Activated CD8-positive, alpha-beta memory T cell treated with anti-CD3 and anti-CD28 coated beads for 48 hours (primary cell): ENCODE results near the gene PTPA.
"Not testable (repeated sequence)": the region's sequence is repeated elsewhere in the genome, so short reads cannot be mapped to it uniquely, and the experiment has no call there.

ENCODE experiments used
- DNase-seq, 3 experiments: peaks; one replicate each; pipeline ENCODE4 v3.0.0-alpha.2; 2020; ENCODE audit warnings: low read depth in 2 of 3, low spot score in 2 of 3

The PTPA gene

DNA sequence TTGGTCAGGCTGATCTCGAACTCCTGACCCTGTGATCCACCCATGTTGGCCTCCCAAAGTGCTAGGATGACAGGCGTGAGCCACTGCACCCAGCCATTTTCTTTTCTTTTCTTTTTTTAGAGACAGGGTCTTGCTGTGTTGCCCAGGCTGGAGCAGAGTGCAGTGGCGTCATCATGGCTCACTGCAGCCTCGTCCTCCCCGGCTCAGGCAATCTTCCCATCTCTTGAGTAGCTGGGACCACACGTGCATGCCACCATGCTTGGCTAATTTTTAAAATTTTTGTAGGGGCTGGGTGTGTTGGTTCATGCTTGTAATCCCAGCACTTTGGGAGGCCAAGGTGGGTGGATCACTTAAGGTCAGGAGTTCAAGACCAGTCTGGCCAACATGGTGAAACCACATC, 85.8 kb downstream of the PTPA start:
- DNase-seq, result not testable (repeated sequence)

DNA sequence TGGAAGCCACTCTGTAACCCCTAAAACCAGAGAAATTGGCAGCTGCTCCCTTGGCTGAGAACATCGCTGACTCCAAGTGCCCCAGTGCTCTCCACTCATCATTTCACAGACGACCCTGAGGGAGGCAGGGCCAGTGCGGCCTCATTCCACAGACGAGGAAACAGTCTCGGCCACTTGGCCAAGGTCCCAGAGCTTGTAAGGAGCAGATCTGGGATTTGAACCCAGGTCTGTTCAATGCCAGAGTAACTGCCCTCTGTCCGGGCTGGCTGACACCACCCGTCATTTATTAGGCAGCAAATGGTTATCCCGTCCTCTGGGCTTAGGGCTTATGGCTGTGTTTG, 86.7 kb downstream of the PTPA start:
- no peak for DNase-seq
